Tibial artery (tissue), 4 donors: ENCODE measurements around the gene MEGF10.

Experiments used
- DNase-seq, 2 donors: peaks; one replicate each; pipeline ENCODE4 v3.0.0-alpha.2; 2019
- H3K27ac ChIP-seq, 2 donors: fragments of 200-600 bp; sonication (generic) in 1 of 2; 1 replicate in 1 of 2; 2 replicates in 1 of 2; pipeline ENCODE4 v1.5.1; 2018 to 2019; ENCODE audit warnings: mild to moderate bottlenecking in 1 of 2
- H3K27me3 ChIP-seq, 2 donors: fragments of 200-600 bp; sonication (generic) in 1 of 2; one replicate each; pipeline versions ENCODE4 v1.5.1 to v1.6.0; 2016 to 2019
- H3K36me3 ChIP-seq, 3 donors: fragments of 200-600 bp; sonication (generic) in 2 of 3; one replicate each; pipeline ENCODE4 v1.5.1; 2016 to 2019; ENCODE audit warnings: mild to moderate bottlenecking in 2 of 3
- H3K4me1 ChIP-seq, 4 donors: fragments of 200-600 bp; sonication (generic) in 2 of 4; 1 replicate in 3 of 4; 2 replicates in 1 of 4; pipeline ENCODE4 v1.5.1; 2016 to 2019
- H3K4me3 ChIP-seq, 2 donors: fragments of 200-600 bp; sonication (generic) in 1 of 2; 1 replicate in 1 of 2; 2 replicates in 1 of 2; pipeline ENCODE4 v1.5.1; 2018 to 2019; ENCODE audit warnings: mild to moderate bottlenecking in 2 of 2
- H3K9me3 ChIP-seq, 3 donors: fragments of 200-600 bp; sonication (generic) in 1 of 3; one replicate each; pipeline ENCODE4 v1.5.1; 2016 to 2019
- CTCF ChIP-seq, 2 experiments: fragments of 200-600 bp in 1 of 2; fragments of 450-650 bp in 1 of 2; IDR thresholded peaks; one replicate each; pipeline ENCODE4 v1.5.1; 2017 to 2019; ENCODE audit warnings: antibody characterized with exemption in 2 of 2, mild to moderate bottlenecking in 1 of 2, moderate library complexity in 1 of 2
- intact Hi-C: fragments of 100-400 bp; cut with DNase I; formaldehyde crosslinking; loops from one replicate; pipeline ENCODE4 v1.15.0; 2023; ENCODE audit warnings: low total_unique reads

MEGF10 gene

GRCh38 chr5:127423173-127423798 lies 132.7 kb downstream of the MEGF10 start:
- Histone ChIP-seq H3K4me3 (no peak overlapping the region), H3K36me3 (no peaks in the 10 kb centered on the region), H3K4me1 (peaks cover 0 to 12% (median 0%) of the 10 kb centered on the region in 4 donors), H3K9me3 (no peaks in the 10 kb centered on the region), H3K27ac (no peak overlapping the region), H3K27me3 (no peaks in the 10 kb centered on the region)
- intact Hi-C loops: no loop called here
- DNase-seq: no peak
- no peak for TF ChIP-seq CTCF (IDR thresholded peaks at IDR 0.05)

GRCh38 chr5:127425037-127425436 lies 134.4 kb downstream of the MEGF10 start:
- no peaks in the 10 kb centered on the region for H3K9me3 ChIP-seq
- H3K27ac ChIP-seq: no peak overlapping the region
- intact Hi-C loops: no loop called here
- TF ChIP-seq CTCF (IDR thresholded peaks at IDR 0.05): no peak
- DNase-seq: no peak
- no peak overlapping the region for H3K4me3 ChIP-seq
- no peaks in the 10 kb centered on the region for H3K27me3 ChIP-seq
- H3K36me3 ChIP-seq: no peaks in the 10 kb centered on the region
- no peaks in the 10 kb centered on the region for H3K4me1 ChIP-seq

- Histone ChIP-seq H3K4me3 (no peak overlapping the region), H3K27me3 (no peaks in the 10 kb centered on the region), H3K4me1 (no peaks in the 10 kb centered on the region), H3K36me3 (no peaks in the 10 kb centered on the region), H3K9me3 (no peaks in the 10 kb centered on the region), H3K27ac (no peak overlapping the region)
- intact Hi-C loops: no loop called here
- no peak for TF ChIP-seq CTCF (IDR thresholded peaks at IDR 0.05)
- DNase-seq: no peak
Observed at GRCh38 chr5:127425868-127426267, 135.3 kb downstream of the MEGF10 start.

- Histone ChIP-seq H3K27me3 (no peaks in the 10 kb centered on the region), H3K27ac (no peak overlapping the region), H3K4me1 (no peaks in the 10 kb centered on the region), H3K9me3 (no peaks in the 10 kb centered on the region), H3K36me3 (no peaks in the 10 kb centered on the region), H3K4me3 (no peak overlapping the region)
- intact Hi-C loops: no loop called here
- no peak for DNase-seq
- no peak for TF ChIP-seq CTCF (IDR thresholded peaks at IDR 0.05)
Observed at GRCh38 chr5:127426661-127427060, 136.1 kb downstream of the MEGF10 start.

GRCh38 chr5:127428276-127428675 lies 137.7 kb downstream of the MEGF10 start:
- no peak for DNase-seq
- Histone ChIP-seq H3K36me3 (no peaks in the 10 kb centered on the region), H3K9me3 (no peaks in the 10 kb centered on the region), H3K4me3 (no peak overlapping the region), H3K27me3 (no peaks in the 10 kb centered on the region), H3K27ac (no peak overlapping the region), H3K4me1 (no peaks in the 10 kb centered on the region)
- intact Hi-C loops: no loop called here
- no peak for TF ChIP-seq CTCF (IDR thresholded peaks at IDR 0.05)

GRCh38 chr5:127428748-127429147 lies 138.2 kb downstream of the MEGF10 start:
- intact Hi-C loops: no loop called here
- no peak for TF ChIP-seq CTCF (IDR thresholded peaks at IDR 0.05)
- no peaks in the 10 kb centered on the region for H3K36me3 ChIP-seq
- no peaks in the 10 kb centered on the region for H3K9me3 ChIP-seq
- no peaks in the 10 kb centered on the region for H3K27me3 ChIP-seq
- no peak overlapping the region for H3K27ac ChIP-seq
- H3K4me1 ChIP-seq: no peaks in the 10 kb centered on the region
- H3K4me3 ChIP-seq: no peak overlapping the region
- DNase-seq: no peak
